ENCODE results near the gene DNLZ.

The DNLZ gene

GRCh38 chr9:136344544-136345280, 18.8 kb downstream of the DNLZ start:
- H3K9me2 ChIP-seq (replicated peaks; ENCODE audit: control insufficient read depth, low read length) = no peaks in the 10 kb centered on the region
- TF ChIP-seq CTCF (IDR thresholded peaks at IDR 0.05; ENCODE audit: low read depth, low read length, poor library complexity, severe bottlenecking) (no peak), EZH2phosphoT487 (IDR thresholded peaks at IDR 0.05; ENCODE audit: borderline replicate concordance, low read length) (no peak)
- H3K79me2 ChIP-seq (ENCODE audit: control insufficient read depth, low read length) = no peaks in the 10 kb centered on the region
- no peaks in the 10 kb centered on the region for H3F3A ChIP-seq (ENCODE audit: control insufficient read depth, insufficient read depth)
- H3K27ac ChIP-seq (ENCODE audit: low read depth, low read length) = no peak overlapping the region
- no peak overlapping the region for H3K4me3 ChIP-seq (ENCODE audit: low read length)
- H3K4me1 ChIP-seq (ENCODE audit: control insufficient read depth, low read length) = peaks cover 9% of the 10 kb centered on the region; the same call in 1 of the 2 replicates
- H3K9me3 ChIP-seq (ENCODE audit: control insufficient read depth, insufficient read depth, low read length) = no peaks in the 10 kb centered on the region
- H3K4me2 ChIP-seq (ENCODE audit: low read length) = no peak overlapping the region
- no peaks in the 10 kb centered on the region for H4K20me1 ChIP-seq (ENCODE audit: control insufficient read depth, insufficient read depth, low read depth, low read length)
- no peaks in the 10 kb centered on the region for H3K36me3 ChIP-seq (ENCODE audit: control insufficient read depth, low read length)
- H3K27me3 ChIP-seq (ENCODE audit: control insufficient read depth, low read length) = no peaks in the 10 kb centered on the region

DNA sequence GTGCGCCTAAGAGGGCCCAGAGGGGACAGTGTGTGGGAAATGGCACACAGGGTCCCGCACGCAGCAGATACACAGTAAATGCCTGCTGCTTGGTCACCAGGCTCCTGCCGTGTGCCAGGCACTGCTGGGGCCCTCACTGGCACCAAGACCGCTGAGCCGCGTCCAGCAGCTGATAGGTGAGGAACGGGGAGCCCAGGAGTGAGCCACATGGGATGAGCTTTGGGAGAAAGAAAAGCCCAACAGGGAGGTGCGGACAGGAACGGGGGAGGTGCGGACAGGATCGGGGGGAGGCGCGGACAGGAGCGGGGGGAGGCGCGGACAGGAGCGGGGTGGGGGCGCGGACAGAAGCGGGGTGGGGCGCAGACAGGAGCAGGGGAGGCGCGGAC, 19.7 kb downstream of the DNLZ start:
- Histone ChIP-seq H3K36me3 (ENCODE audit: control insufficient read depth, low read length) (no peaks in the 10 kb centered on the region), H3F3A (ENCODE audit: control insufficient read depth, insufficient read depth) (no peaks in the 10 kb centered on the region), H3K4me2 (ENCODE audit: low read length) (no peak overlapping the region), H4K20me1 (ENCODE audit: control insufficient read depth, insufficient read depth, low read depth, low read length) (no peaks in the 10 kb centered on the region), H3K4me1 (ENCODE audit: control insufficient read depth, low read length) (peaks cover 9% of the 10 kb centered on the region; the same call in 1 of the 2 replicates), H3K4me3 (ENCODE audit: low read length) (no peak overlapping the region), H3K27ac (ENCODE audit: low read depth, low read length) (no peak overlapping the region), H3K27me3 (ENCODE audit: control insufficient read depth, low read length) (no peaks in the 10 kb centered on the region), H3K79me2 (ENCODE audit: control insufficient read depth, low read length) (no peaks in the 10 kb centered on the region), H3K9me3 (ENCODE audit: control insufficient read depth, insufficient read depth, low read length) (no peaks in the 10 kb centered on the region), H3K9me2 (replicated peaks; ENCODE audit: control insufficient read depth, low read length) (no peaks in the 10 kb centered on the region)
- TF ChIP-seq EZH2phosphoT487 (IDR thresholded peaks at IDR 0.05; ENCODE audit: borderline replicate concordance, low read length) = no peak

DNA sequence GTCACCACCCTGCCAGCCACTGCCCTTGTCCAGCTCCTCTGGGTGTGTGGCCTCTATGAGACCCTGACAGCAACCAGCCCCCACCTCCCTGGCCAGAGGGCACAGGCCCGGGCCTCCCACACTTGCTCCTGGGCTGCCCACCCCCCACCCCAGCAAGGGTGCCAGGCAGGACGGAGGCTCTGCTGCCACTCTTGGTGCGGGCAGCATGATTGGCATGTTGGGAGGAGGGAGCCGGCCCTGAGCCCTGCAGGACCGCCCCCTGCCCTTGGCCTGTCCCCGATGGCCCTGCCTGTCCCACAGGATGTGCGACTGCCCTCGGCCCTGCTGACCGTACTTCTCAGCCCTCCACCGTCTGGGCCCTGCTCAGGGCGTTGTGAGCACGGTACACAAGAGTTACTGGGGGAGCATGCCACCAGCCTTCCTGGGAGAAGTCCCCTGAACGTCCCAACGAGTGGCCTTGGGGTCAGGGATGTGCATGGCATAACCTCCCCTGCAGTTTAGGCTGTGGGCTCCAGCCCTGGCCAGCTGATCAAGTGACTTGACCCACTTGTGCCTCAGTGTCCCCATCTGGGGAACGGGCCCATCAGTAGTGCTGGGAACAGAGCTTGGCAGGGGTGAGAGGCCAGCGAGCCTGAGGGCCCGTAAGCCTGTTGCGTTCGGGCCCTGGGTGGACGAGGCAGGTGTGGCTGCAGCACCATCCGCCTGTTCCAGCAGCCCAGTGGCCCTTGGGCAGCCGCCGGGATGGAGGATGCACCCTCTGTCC, 20.2 kb downstream of the DNLZ start:
- no peak overlapping the region for H3K4me3 ChIP-seq (ENCODE audit: low read length)
- H3K27ac ChIP-seq (ENCODE audit: low read depth, low read length) = no peak overlapping the region
- no peaks in the 10 kb centered on the region for H3K9me2 ChIP-seq (replicated peaks; ENCODE audit: control insufficient read depth, low read length)
- peak overlapping the region; percentile 35 for H3K4me2 ChIP-seq (ENCODE audit: low read length)
- peaks cover 9% of the 10 kb centered on the region; the same call in 1 of the 2 replicates for H3K4me1 ChIP-seq (ENCODE audit: control insufficient read depth, low read length)
- no peaks in the 10 kb centered on the region for H3K9me3 ChIP-seq (ENCODE audit: control insufficient read depth, insufficient read depth, low read length)
- no peaks in the 10 kb centered on the region for H3K27me3 ChIP-seq (ENCODE audit: control insufficient read depth, low read length)
- H4K20me1 ChIP-seq (ENCODE audit: control insufficient read depth, insufficient read depth, low read depth, low read length) = no peaks in the 10 kb centered on the region
- H3K79me2 ChIP-seq (ENCODE audit: control insufficient read depth, low read length) = no peaks in the 10 kb centered on the region
- no peaks in the 10 kb centered on the region for H3K36me3 ChIP-seq (ENCODE audit: control insufficient read depth, low read length)
- H3F3A ChIP-seq (ENCODE audit: control insufficient read depth, insufficient read depth) = no peaks in the 10 kb centered on the region
- TF ChIP-seq EZH2phosphoT487 (IDR thresholded peaks at IDR 0.05; ENCODE audit: borderline replicate concordance, low read length) (no peak), CTCF (IDR thresholded peaks at IDR 0.05; ENCODE audit: low read depth, low read length, poor library complexity, severe bottlenecking) (no peak)
